CD4-positive, alpha-beta T cell treated with Interleukin-15 for 1 hour (primary cell): ENCODE data around the gene PSMA7.

ENCODE experiments used
- DNase-seq: peaks from one replicate; pipeline ENCODE4 v3.0.0-alpha.2; 2020

PSMA7 gene

GRCh38 chr20:62143081-62143956, at the start of gene PSMA7, which contains the start of gene SS18L1:
Gene PSMA7, minus strand, starts transcription at chr20:62143394. Its CDS starts 91 bp downstream, at chr20:62143303.
Gene SS18L1, plus strand, starts transcription at chr20:62143769. Its CDS starts 52 bp downstream, at chr20:62143821.
- peak; percentile 84 for DNase-seq

GRCh38 chr20:62192635-62193034, 49.4 kb upstream of the PSMA7 start:
- DNase-seq, result no peak

- no peak for DNase-seq
These were observed 48.8 kb upstream of the PSMA7 start for GRCh38 chr20:62191781-62192559.

- DNase-seq, result no peak
These were observed 47.6 kb upstream of the PSMA7 start for GRCh38 chr20:62190639-62191411.

DNA sequence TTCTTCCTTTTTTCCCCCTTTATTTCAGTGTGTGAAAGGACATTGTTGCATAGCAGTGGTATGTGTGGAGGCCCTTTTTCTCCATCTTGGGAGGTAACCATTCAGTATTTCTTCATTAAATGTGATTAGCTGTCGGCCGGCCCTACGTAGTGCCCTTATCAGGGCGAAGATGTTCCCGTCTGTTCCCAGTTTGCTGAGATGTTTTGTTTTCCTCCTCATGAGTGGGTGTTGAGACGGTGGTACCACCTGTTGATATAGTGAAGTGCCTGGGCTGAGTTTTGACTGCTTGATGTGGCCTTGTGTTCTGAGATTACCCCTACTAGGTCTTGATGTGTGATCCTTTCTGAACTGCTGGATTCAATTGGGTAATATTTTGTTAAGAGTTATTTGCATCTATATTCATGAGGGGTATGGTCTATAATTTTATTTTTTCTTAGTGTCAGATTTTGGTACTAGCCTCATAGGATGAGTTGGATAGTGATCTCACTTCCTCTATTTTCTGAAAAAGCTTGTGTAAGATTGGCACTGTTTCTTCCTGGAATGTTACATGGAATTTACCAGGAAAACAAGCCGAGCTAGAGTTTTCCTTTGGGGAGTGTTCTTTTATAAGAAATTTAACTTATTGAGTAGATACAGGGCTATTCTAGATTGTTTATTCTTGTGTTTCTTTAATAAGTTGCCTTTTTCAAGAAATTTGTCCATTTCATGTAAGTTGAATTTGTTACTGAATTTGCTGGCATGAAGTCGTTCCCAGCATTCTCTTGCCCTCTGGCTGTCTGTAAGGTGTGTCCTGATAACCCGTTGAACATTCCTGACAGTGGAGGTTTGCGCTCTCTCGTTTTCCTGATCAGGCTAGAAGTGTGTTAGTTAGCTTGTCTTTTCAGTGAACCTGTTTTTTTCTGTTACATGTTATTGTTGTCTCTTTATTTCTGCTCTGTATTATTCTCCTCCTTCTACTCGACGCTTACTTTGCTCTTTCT, 44.0 kb upstream of the PSMA7 start:
- no peak for DNase-seq

DNA sequence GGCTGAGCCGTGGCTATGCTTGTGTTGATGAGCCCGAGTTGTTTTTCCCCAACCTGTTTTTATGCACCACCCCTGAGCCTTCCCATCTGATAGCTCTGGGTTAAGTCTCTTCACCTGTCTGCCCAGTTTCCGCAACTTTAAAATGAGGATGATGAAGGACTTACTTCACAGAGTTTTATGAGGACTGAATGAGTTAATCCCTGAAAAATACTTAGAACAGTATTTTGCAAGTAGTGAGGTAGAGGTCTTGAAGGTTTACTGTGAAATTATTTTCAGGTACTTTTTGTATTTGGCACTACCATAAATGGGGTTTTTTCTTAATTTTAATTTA, 42.9 kb upstream of the PSMA7 start:
- DNase-seq, result no peak

DNA sequence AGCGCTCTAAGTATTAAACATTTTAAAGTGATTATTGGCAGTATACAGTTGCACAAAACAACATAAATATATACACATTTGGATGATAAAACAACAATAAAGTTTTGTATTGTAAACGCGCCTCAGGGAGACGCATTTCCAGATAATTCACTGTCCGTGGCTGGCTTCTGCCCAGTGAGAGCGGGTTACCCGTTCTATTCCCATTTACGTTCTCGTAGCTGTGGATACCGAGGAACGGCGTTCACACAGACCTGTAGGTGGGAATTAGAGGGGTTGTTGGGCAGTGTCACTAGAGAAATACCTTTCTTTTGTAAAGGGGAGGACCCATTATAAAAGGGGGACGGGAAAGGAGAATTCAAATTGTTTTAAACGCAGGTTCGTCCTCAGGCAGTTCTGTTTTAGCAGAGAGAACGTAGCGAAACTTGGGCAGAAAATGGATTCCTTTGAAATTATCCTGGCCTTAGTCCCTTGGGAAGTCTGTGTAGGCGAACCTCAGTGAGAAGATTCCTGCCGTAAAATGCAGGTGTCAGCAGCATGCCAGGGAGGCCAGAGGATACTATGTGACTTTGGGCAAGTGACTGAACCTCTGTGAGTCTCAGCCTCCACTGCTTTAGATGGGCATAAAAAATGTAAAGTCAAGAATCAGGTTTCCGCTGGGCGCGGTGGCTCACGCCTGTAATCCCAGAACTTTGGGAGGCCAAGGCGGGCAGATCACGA, 40.4 kb upstream of the PSMA7 start:
- no peak for DNase-seq

DNA sequence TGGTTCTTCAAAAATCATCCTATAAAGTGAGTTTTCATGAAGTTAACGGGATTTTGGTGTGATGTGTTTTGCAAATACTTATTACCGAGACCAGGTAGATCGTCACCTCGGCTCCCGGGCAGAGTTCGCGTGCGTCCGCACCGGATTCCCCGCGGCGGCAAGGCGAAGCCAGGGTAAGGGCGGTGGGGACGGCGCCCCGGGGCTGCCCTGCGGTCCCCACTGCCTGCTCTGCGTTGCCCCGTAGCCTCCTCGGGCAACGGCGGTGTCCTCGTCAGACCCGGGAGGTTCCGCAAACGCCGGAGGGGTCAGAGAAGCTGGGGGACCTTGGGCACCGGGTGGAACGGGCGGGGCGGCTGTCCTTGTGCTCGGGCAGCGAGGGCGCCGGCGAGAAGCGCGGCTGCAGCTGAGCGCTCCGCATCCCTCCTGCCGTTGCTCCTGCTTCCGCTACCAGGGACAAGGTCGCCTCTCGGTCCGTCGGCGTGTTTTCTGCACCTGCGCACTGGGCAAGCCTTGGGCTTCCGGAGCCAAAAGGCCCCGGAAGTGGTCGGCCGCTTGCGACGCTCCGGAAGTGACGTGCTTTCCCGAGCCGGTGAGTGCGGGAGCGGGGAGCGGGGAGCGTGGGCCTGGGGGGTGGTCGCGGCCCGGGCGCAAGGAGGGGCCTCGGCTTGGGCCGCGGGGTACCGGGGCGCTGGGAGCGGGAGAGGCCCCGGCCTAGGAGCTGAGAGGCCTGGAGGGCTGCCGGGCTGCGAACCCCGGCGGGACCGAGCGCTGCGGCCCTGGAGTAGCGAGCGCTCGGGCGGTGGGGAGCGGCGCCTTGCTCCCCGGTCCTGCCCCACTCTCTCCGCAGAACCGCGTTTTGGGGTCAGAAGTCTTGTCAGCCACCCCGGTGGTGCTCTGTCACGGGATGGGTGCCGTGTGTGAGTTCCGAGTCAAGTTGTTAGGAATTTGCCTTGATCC, 39.6 kb upstream of the PSMA7 start, which contains the start of gene MTG2:
TSS of gene MTG2 (plus strand) at position 560 of the 957 bp plus-strand sequence. CDS start 10,393 bp downstream, outside the sequence.
- DNase-seq, result peak; percentile 95

GRCh38 chr20:62181808-62182207, 38.6 kb upstream of the PSMA7 start:
- no peak for DNase-seq

- no peak for DNase-seq
These were observed 35.9 kb upstream of the PSMA7 start for GRCh38 chr20:62179162-62179504.

DNA sequence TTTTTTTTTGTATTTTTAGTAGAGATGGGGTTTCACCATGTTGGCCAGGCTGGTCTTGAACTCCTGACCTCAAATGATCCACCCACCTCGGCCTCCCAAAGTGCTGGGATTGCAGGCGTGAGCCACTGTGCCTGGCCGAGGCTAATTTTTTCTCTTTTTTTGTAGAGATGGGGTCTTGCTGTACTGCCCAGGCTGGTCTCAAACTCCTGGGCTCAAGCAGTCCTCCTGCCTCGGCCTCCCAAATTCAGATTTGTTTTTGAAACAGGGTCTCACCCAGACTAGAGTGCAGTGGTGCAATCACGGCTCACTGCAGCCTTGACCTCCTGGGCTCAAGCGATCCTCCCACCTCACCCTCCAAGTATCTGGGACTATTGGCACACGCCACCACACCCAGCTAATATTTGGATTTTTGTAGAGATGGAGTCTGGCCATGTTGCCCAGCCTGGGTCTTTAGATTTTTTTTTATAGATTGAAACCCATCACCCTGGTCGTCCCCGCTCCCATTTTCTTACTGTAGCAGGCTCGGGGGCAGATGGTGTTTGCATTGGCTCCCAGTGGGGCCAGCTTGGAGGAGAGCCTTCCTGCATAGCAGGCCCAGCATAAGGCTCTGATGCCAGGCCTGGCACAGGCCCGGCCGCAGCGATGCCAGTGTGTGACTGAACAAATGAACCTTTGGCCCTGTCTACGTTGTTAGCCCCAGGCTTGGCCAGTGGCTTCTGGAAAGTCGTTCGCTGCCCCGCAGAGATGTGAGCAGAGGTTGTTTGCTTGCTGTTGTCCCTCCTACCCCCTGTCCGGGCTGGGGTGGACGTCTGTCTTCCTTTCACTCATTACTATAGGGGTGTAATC, 35.3 kb upstream of the PSMA7 start:
- DNase-seq, result no peak

- DNase-seq, result peak; percentile 9
These were observed 34.1 kb upstream of the PSMA7 start for GRCh38 chr20:62177307-62177706.

DNA sequence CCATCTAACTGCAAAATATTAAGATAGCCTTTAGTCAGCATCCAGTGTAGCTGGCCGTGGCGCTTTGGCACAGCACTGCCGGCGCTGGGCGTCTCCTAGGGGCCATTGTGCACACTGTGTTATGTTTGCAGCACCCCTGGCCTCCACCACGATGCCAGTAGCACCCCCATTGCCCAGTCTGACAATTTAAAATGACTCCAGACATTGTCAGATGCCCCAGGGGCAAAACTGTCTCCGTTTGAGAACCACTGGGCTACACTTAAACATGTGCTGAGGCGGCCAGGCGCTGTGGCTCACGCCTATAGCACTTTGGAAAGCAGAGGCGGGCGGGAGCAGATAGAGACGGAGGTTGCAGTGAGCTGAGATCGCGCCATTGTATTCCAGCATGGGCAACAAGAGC, 33.7 kb upstream of the PSMA7 start:
- peak; percentile 10 for DNase-seq

DNA sequence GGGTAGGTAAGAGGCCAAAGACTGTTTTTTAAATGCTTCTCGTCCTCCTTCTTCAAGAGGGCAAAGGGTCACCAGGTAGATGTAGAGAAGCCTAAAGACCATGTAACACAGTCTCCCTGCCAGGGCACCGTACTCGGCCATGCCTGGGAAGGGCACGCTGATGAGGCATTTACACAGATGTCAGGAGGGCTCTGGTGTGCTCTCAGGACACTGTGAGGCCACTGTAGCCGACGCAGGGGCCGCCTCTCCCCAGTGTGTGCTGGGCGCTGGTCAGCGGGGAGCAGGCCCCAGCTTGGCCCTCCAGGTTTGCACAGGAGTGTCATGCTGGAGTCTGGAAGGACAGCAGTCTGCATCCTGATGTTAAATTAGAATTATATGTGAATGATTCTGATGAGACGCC, 32.5 kb upstream of the PSMA7 start:
- DNase-seq, result peak; percentile 13

DNA sequence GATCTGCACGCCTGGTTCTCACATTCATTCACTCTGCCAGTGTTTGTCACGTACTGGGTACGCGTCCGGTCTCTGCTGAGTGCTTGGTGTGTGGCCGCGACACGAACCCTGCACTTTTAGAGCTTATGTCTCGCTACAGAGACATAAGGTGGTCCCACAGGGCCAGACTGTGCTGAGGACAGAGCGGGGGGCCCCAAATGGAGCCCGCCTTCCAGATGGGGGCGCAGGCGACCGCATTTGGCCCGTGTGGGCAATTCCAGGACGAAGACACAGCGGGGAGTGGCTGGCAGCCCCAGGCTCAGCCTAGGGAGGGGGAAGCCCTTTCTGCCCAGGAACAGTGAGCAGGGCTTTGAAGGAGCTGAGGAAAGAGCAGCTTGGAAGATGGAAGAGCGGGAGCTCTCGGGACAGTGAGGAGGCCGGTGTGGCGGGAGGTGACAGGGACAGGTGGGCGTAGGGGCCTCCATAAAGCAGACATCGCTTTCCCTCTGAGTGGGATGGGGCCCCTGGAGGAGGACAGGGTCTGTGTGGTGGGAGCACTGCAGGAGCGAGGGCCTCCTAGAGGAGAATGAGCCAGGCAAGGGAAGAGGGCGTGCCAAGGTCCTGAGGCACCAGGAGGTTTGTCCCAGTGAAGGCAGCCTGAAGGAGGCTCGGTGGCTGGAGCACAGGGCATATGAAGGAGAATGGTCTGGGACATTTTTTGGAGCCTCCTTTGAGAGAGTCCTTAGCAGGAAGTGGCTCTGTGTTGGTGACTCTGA, 31.9 kb upstream of the PSMA7 start:
- DNase-seq, result peak; percentile 15

GRCh38 chr20:62174021-62174804, 31.0 kb upstream of the PSMA7 start:
- DNase-seq, result peak; percentile 2

DNA sequence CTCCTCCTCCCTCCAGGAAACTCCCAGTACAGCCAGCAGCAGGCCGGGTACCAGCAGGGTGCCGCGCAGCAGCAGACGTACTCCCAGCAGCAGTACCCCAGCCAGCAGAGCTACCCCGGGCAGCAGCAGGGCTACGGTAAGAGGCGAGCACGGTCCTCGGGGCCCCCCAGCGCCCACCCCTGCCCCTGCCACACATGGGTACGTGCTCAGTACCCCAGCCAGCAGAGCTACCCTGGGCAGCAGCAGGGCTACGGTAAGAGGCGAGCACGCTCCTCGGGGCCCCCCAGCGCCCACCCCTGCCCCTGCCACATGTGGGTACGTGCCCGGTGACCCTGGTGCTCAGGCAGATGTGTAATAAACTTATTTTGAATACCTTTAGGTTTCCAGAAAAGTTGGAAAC, 29.5 kb upstream of the PSMA7 start:
- no peak for DNase-seq
